ENCODE measurements around the gene CCSER2. TPM values are rescaled to one million over a fixed set of nuclear protein-coding genes. Genes with fewer than 3 reads are reported as not detected.

Gene CCSER2
- total RNA-seq, 1 donor from 2014 or later: 66.1 TPM

DNA sequence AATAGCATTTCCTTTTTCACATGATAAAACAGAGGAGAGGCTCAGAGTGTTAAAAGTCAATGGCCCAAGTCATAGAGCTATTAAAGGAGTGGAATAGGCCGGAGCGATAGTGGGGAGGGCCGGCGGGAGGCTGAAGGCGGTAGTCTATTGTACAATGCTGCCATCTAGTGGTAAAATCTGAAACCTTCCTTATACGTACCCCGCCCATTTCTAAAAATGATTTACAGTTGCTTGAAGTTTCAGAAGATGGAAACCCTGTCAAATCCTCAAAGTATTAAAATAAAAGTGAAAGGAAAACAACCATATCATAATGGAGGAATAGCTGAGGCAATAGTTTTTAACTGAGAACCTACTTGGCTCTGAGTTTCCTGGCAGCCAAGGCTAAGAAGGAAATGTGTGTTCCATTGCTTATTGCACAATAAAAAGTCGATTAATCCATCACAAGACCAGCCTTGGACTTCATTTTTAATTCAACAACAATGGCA, 209.1 kb downstream of the CCSER2 start:
- peak; percentile 83 for TF ChIP-seq CTCF (IDR thresholded peaks at IDR 0.05)
- intact Hi-C loops (cut with DNase I): loop anchor here (5.0 to 10.0 kb wide), 2 partner anchors 163 to 270 kb away; no protein-coding TSS in a partner anchor
- peaks cover 13% of the 10 kb centered on the region for H3K4me1 ChIP-seq
- peak; percentile 87 to 88 for ATAC-seq
- H3K36me3 ChIP-seq: no peaks in the 10 kb centered on the region
- no peak overlapping the region for H3K4me3 ChIP-seq
- H3K27me3 ChIP-seq (ENCODE audit: low read depth): peaks cover 23% of the 10 kb centered on the region
- peak; percentile 60 for DNase-seq
- no peak overlapping the region for H3K27ac ChIP-seq
- no peaks in the 10 kb centered on the region for H3K9me3 ChIP-seq

- ATAC-seq (no peak), DNase-seq (no peak)
- TF ChIP-seq CTCF (IDR thresholded peaks at IDR 0.05): no peak
- intact Hi-C loops (cut with DNase I): loop anchor here (5.0 to 10.0 kb wide), 2 partner anchors 163 to 271 kb away; no protein-coding TSS in a partner anchor
- Histone ChIP-seq H3K36me3 (no peaks in the 10 kb centered on the region), H3K4me3 (no peak overlapping the region), H3K27ac (no peak overlapping the region), H3K9me3 (no peaks in the 10 kb centered on the region), H3K4me1 (peaks cover 13% of the 10 kb centered on the region), H3K27me3 (ENCODE audit: low read depth) (peaks cover 27% of the 10 kb centered on the region)
These were observed 209.6 kb downstream of the CCSER2 start for GRCh38 chr10:84538036-84538435.

GRCh38 chr10:84539216-84539615, 210.8 kb downstream of the CCSER2 start:
- intact Hi-C loops (cut with DNase I): loop anchor here (5.0 to 10.0 kb wide), 2 partner anchors 164 to 272 kb away; no protein-coding TSS in a partner anchor
- H3K27ac ChIP-seq: no peak overlapping the region
- H3K9me3 ChIP-seq: no peaks in the 10 kb centered on the region
- no peak overlapping the region for H3K4me3 ChIP-seq
- no peak for TF ChIP-seq CTCF (IDR thresholded peaks at IDR 0.05)
- peaks cover 13% of the 10 kb centered on the region for H3K4me1 ChIP-seq
- ATAC-seq: no peak
- H3K36me3 ChIP-seq: no peaks in the 10 kb centered on the region
- DNase-seq: no peak
- H3K27me3 ChIP-seq (ENCODE audit: low read depth): peaks cover 29% of the 10 kb centered on the region

- peaks cover 29% of the 10 kb centered on the region for H3K27me3 ChIP-seq (ENCODE audit: low read depth)
- peak overlapping the region; percentile 53 for H3K4me3 ChIP-seq
- no peaks in the 10 kb centered on the region for H3K9me3 ChIP-seq
- peak; percentile 2 to 5 for ATAC-seq
- intact Hi-C loops (cut with DNase I): no loop called here
- H3K36me3 ChIP-seq: no peaks in the 10 kb centered on the region
- no peak for TF ChIP-seq CTCF (IDR thresholded peaks at IDR 0.05)
- no peak for DNase-seq
- peaks cover 13% of the 10 kb centered on the region for H3K4me1 ChIP-seq
- H3K27ac ChIP-seq: no peak overlapping the region
These were observed 211.7 kb downstream of the CCSER2 start for GRCh38 chr10:84540022-84540616.

GRCh38 chr10:84540617-84541288, 212.4 kb downstream of the CCSER2 start:
- intact Hi-C loops (cut with DNase I): no loop called here
- Histone ChIP-seq H3K36me3 (no peaks in the 10 kb centered on the region), H3K27me3 (ENCODE audit: low read depth) (peaks cover 29% of the 10 kb centered on the region), H3K27ac (no peak overlapping the region), H3K4me3 (peak overlapping the region; percentile 53), H3K4me1 (peaks cover 13% of the 10 kb centered on the region), H3K9me3 (no peaks in the 10 kb centered on the region)
- DNase-seq (peak; percentile 74), ATAC-seq (peak; percentile 84 to 85)
- TF ChIP-seq CTCF (IDR thresholded peaks at IDR 0.05): peak; percentile 86
